ENCODE measurements around the gene KCNH1. TPM values are rescaled to one million over a fixed set of nuclear protein-coding genes. Genes with fewer than 3 reads are reported as not detected.

Gene KCNH1
- total and polyA plus RNA-seq, 4 donors, result 0.02 to 0.31 TPM; not detected in 2

- TF ChIP-seq CTCF (IDR thresholded peaks at IDR 0.05; ENCODE audit: control extremely low read depth, extremely low read depth), result no peak
- DNase-seq (no peak), ATAC-seq (ENCODE audit: insufficient read depth, low FRiP score) (no peak)
- Histone ChIP-seq H3K9me3 (ENCODE audit: control insufficient read depth in 4 of 4, insufficient read depth in 3 of 4, low read length in 3 of 4) (peaks cover 0 to 4% (median 1%) of the 10 kb centered on the region in 4 donors), H3K4me3 (no peak overlapping the region), H3K36me3 (ENCODE audit: control insufficient read depth in 4 of 4, insufficient read depth in 4 of 4, low read length in 4 of 4) (no peaks in the 10 kb centered on the region), H3K27me3 (ENCODE audit: control insufficient read depth in 3 of 3, insufficient read depth in 3 of 3, low read length in 2 of 3) (no peaks in the 10 kb centered on the region), H3K9ac (ENCODE audit: insufficient read depth in 1 of 2, low read length in 2 of 2) (no peak overlapping the region), H3K27ac (ENCODE audit: low read depth in 1 of 2, low read length in 1 of 2) (no peak overlapping the region), H3K4me1 (ENCODE audit: control insufficient read depth in 5 of 5, insufficient read depth in 5 of 5, low read length in 5 of 5) (no peaks in the 10 kb centered on the region)
- WGBS, 2 donors, result 77 to 82% methylated on average over 8 of the region's 8 CpGs
Measured at GRCh38 chr1:210882414-210883221, 251.3 kb downstream of the KCNH1 start.

GRCh38 chr1:210878564-210878963, 255.4 kb downstream of the KCNH1 start:
- no peaks in the 10 kb centered on the region for H3K4me1 ChIP-seq (ENCODE audit: control insufficient read depth in 5 of 5, insufficient read depth in 5 of 5, low read length in 5 of 5)
- H3K9me3 ChIP-seq (ENCODE audit: control insufficient read depth in 4 of 4, insufficient read depth in 3 of 4, low read length in 3 of 4), result no peaks in the 10 kb centered on the region
- H3K36me3 ChIP-seq (ENCODE audit: control insufficient read depth in 4 of 4, insufficient read depth in 4 of 4, low read length in 4 of 4), result no peaks in the 10 kb centered on the region
- no peak overlapping the region for H3K4me3 ChIP-seq
- DNase-seq (no peak), ATAC-seq (ENCODE audit: insufficient read depth, low FRiP score) (no peak)
- H3K27ac ChIP-seq (ENCODE audit: low read depth in 1 of 2, low read length in 1 of 2), result no peak overlapping the region
- H3K27me3 ChIP-seq (ENCODE audit: control insufficient read depth in 3 of 3, insufficient read depth in 3 of 3, low read length in 2 of 3), result no peaks in the 10 kb centered on the region
- H3K9ac ChIP-seq (ENCODE audit: insufficient read depth in 1 of 2, low read length in 2 of 2), result no peak overlapping the region
- no peak for TF ChIP-seq CTCF (IDR thresholded peaks at IDR 0.05; ENCODE audit: control extremely low read depth, extremely low read depth)

GRCh38 chr1:210876275-210876674, 257.7 kb downstream of the KCNH1 start:
- Histone ChIP-seq H3K27ac (ENCODE audit: low read depth in 1 of 2, low read length in 1 of 2) (no peak overlapping the region), H3K4me3 (no peak overlapping the region), H3K9me3 (ENCODE audit: control insufficient read depth in 4 of 4, insufficient read depth in 3 of 4, low read length in 3 of 4) (no peaks in the 10 kb centered on the region), H3K9ac (ENCODE audit: insufficient read depth in 1 of 2, low read length in 2 of 2) (no peak overlapping the region), H3K27me3 (ENCODE audit: control insufficient read depth in 3 of 3, insufficient read depth in 3 of 3, low read length in 2 of 3) (no peaks in the 10 kb centered on the region), H3K36me3 (ENCODE audit: control insufficient read depth in 4 of 4, insufficient read depth in 4 of 4, low read length in 4 of 4) (no peaks in the 10 kb centered on the region), H3K4me1 (ENCODE audit: control insufficient read depth in 5 of 5, insufficient read depth in 5 of 5, low read length in 5 of 5) (no peaks in the 10 kb centered on the region)
- DNase-seq (no peak), ATAC-seq (ENCODE audit: insufficient read depth, low FRiP score) (no peak)
- no peak for TF ChIP-seq CTCF (IDR thresholded peaks at IDR 0.05; ENCODE audit: control extremely low read depth, extremely low read depth)

DNA sequence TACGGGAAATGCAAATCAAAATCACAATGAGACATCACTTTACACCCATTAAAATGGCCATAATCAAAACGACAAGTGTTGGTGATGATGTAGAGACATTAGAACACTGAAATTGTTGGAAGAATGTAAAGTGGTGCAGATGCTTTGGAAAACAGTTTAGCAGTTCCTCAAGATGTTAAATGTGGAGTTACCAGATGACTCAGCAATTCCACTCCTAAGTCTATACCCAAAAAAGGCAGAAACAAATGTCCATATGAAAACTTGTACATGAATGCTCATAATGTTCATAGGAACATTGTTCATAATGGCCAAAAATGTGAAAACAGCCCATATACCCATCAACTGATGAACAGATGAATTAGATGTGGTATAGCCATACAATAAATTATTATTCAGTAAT, 267.4 kb downstream of the KCNH1 start:
- Histone ChIP-seq H3K9ac (ENCODE audit: insufficient read depth in 1 of 2, low read length in 2 of 2) (no peak overlapping the region), H3K4me1 (ENCODE audit: control insufficient read depth in 5 of 5, insufficient read depth in 5 of 5, low read length in 5 of 5) (no peaks in the 10 kb centered on the region), H3K27ac (ENCODE audit: low read depth in 1 of 2, low read length in 1 of 2) (no peak overlapping the region), H3K9me3 (ENCODE audit: control insufficient read depth in 4 of 4, insufficient read depth in 3 of 4, low read length in 3 of 4) (peaks cover 0 to 14% (median 6%) of the 10 kb centered on the region in 4 donors), H3K27me3 (ENCODE audit: control insufficient read depth in 3 of 3, insufficient read depth in 3 of 3, low read length in 2 of 3) (no peaks in the 10 kb centered on the region), H3K36me3 (ENCODE audit: control insufficient read depth in 4 of 4, insufficient read depth in 4 of 4, low read length in 4 of 4) (no peaks in the 10 kb centered on the region), H3K4me3 (no peak overlapping the region)
- ATAC-seq (ENCODE audit: insufficient read depth, low FRiP score) (no peak), DNase-seq (no peak)
- no peak for TF ChIP-seq CTCF (IDR thresholded peaks at IDR 0.05; ENCODE audit: control extremely low read depth, extremely low read depth)
- whole genome bisulfite sequencing, 2 donors, result 77 to 84% methylated on average over 2 of the region's 2 CpGs

All from lung (tissue), 12 donors.